ENCODE results near the gene FBXL5. TPM values are rescaled to one million over a fixed set of nuclear protein-coding genes. Genes with fewer than 3 reads are reported as not detected.

The FBXL5 gene
- total RNA-seq, 1 donor = 107 TPM

DNA sequence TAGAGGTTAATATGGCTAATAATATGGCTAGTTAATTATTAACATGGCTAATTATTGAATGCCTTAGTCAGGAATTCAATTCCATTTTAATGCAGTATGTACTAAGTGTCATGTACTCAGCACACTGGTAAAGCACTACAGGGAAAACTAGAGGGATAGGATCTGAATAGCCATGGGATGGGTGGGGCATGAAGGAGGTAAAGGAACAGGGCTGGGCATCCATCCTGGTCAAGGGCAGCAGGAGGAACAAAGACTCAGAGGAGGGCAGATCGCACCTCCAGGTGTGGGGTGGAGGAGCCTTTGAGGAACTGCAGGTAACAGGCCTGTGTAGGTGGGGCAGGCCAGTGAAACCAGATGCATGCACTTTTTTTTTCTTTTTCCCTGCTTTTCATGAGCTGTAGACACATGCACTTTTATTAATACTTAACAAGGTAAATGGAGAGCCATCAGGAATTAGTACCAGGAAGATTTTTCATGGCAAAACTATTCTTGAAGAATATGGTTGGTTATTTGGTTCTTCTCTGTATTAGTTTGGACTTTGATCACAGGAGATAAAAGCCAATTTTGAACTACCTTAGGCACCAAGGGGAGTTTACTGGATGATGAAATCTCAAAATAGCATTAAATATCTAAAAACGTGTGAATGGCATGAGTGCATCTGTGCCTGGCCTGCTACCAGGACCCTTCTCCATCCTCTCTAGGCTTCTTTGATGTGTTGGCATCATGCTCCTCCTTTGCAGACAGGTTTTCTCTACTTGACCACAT lies 97.2 kb downstream of the FBXL5 start:
- TF ChIP-seq, protein P1, sequence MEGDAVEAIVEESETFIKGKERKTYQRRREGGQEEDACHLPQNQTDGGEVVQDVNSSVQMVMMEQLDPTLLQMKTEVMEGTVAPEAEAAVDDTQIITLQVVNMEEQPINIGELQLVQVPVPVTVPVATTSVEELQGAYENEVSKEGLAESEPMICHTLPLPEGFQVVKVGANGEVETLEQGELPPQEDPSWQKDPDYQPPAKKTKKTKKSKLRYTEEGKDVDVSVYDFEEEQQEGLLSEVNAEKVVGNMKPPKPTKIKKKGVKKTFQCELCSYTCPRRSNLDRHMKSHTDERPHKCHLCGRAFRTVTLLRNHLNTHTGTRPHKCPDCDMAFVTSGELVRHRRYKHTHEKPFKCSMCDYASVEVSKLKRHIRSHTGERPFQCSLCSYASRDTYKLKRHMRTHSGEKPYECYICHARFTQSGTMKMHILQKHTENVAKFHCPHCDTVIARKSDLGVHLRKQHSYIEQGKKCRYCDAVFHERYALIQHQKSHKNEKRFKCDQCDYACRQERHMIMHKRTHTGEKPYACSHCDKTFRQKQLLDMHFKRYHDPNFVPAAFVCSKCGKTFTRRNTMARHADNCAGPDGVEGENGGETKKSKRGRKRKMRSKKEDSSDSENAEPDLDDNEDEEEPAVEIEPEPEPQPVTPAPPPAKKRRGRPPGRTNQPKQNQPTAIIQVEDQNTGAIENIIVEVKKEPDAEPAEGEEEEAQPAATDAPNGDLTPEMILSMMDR (IDR thresholded peaks at IDR 0.05; ENCODE audit: insufficient read depth, low read length) = no peak
- H3K4me3 ChIP-seq (ENCODE audit: low read depth, low read length) = no peak overlapping the region
- no peak for DNase-seq (ENCODE audit: low read depth)

DNA sequence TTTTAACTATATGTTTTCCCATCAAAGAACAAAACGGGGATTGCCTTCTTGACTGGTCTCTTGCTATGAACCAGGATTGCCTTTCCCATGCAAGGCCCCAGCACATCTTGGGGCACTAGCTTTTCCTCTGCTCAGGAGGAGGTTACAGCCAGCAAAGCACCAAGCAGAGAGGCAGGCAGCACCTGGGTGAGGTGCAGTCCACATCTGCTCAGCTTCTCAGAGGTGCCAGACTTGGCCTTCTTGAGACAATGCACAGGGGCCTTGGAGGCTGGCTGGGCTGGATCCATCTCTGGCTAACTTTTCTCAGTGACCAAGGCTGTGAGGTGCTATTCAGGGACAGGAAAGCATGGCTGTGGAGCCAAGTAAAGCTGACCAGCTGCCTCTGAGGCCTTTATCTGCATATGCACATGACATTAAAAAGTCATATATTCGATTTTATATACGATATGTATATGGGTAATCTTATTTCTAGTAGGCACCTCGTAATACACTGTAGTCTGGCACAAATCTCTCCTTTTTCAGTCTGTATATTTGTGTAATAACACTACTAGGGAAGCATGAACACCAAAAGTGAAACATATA lies 98.6 kb downstream of the FBXL5 start:
- H3K4me3 ChIP-seq (ENCODE audit: low read depth, low read length) = no peak overlapping the region
- DNase-seq (ENCODE audit: low read depth) = no peak
- TF ChIP-seq, protein P1 (IDR thresholded peaks at IDR 0.05; ENCODE audit: insufficient read depth, low read length) = no peak

Other genes with a start within 250 kb of the FBXL5 start
- 0.18 and 11.8 TPM in 2 replicates for gene C1QTNF7, start 227.3 kb downstream of the FBXL5 start, total RNA-seq (ENCODE audit: low replicate concordance)
- gene CC2D2A, start 185.5 kb downstream of the FBXL5 start, total RNA-seq (ENCODE audit: low replicate concordance) = 41.0 and 52.9 TPM in 2 replicates
- 30.4 and 35.3 TPM in 2 replicates for gene FAM200B, start 26.5 kb upstream of the FBXL5 start, total RNA-seq (ENCODE audit: low replicate concordance)
- 19.7 and 54.9 TPM in 2 replicates for gene BST1, start 47.7 kb upstream of the FBXL5 start, total RNA-seq (ENCODE audit: low replicate concordance)
- 0.33 TPM in 1 of 2 replicates, not detected in the other for gene CD38, start 123.0 kb upstream of the FBXL5 start, total RNA-seq (ENCODE audit: low replicate concordance)

All from fibroblast of the aortic adventitia (primary cell).